MM.1S (cell line): Measurements from ENCODE around the gene TMEM161B.

Experiments
- CTCF ChIP-seq: fragments of 300-600 bp; sonication (generic); IDR thresholded peaks from 2 replicates; pipeline ENCODE4 v1.5.1; 2016; ENCODE audit warnings: antibody characterized with exemption, low read length, mixed read lengths
- EZH2 ChIP-seq: fragments of 300-600 bp; sonication (generic); optimal IDR thresholded peaks from 2 replicates; pipeline ENCODE3; 2017; ENCODE audit warnings: low read depth, mild to moderate bottlenecking, antibody characterized with exemption, low read length, mixed read lengths
- EZH2phosphoT487 ChIP-seq: fragments of 300-600 bp; sonication (generic); IDR thresholded peaks from 2 replicates; pipeline ENCODE4 v1.6.1; 2018; ENCODE audit warnings: antibody characterized with exemption, low read length

- TF ChIP-seq CTCF (no peak), EZH2phosphoT487 (no peak), EZH2 (no peak)
Observed at GRCh38 chr5:88251048-88251711, 17.5 kb downstream of the TMEM161B start.
